ENCODE data around the gene NSMF. TPM values are rescaled to one million over a fixed set of nuclear protein-coding genes. Genes with fewer than 3 reads are reported as not detected.

Gene NSMF
- total RNA-seq, 1 experiment from 2014 or later: 19.1 TPM

GRCh38 chr9:137491735-137492432 is 32.8 kb upstream of the NSMF start:
- DNase-seq (ENCODE audit: low spot score): no peak

DNA sequence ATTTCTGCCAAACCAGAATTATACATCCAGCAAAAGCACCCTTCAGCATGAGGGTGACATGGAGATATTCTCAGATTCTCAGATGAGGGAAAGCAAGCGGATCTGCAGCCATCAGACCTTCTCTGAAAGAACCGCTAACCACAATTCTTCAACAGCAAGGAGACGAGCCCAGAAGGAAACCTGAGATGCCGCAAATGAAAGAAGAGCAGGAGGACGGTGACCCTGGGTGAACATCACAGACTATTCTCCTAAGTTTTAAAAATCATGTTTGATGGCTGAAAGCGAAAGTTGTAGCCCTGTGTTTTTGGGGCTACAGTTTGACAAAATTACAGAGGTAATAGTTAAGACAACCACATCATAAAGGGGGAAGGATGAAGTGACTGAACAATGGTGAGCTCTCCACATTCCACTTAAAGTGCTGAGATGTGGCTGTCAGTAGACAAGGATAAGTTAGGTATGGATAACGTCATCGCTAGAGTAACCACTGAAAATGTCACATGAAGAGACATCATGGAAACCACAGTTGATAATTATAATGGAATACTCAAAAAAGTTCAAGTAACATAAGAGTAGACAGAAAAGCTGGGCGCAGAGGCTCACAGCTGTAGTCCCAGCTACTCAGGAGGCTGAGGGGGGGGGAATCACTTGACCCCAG is 31.5 kb upstream of the NSMF start:
- DNase-seq (ENCODE audit: low spot score): no peak

DNA sequence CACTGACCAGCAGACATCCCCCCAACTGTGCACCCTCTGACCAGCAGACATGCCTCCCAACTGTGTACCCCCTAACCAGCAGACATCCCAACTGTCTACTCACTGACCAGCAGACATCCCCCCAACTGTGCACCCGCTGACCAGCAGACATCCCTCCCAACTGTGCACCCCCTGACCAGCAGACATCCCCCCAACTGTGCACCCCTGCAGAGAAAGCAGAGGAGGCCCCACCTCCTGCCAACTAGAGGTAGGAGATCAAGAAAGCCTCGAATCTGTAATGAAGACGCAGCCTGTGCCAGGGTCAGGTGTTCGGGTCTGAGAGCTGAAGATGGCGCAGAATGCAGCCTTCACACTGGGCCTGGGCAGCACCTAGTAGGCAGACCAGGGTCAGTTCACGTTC is 29.8 kb upstream of the NSMF start:
- DNase-seq (ENCODE audit: low spot score): no peak

- no peak for DNase-seq (ENCODE audit: low spot score)
Observed at GRCh38 chr9:137488327-137488653, 29.2 kb upstream of the NSMF start.

GRCh38 chr9:137487454-137488326 is 28.6 kb upstream of the NSMF start:
- DNase-seq (ENCODE audit: low spot score): no peak

GRCh38 chr9:137486545-137487453 is 27.7 kb upstream of the NSMF start:
- no peak for DNase-seq (ENCODE audit: low spot score)

GRCh38 chr9:137486141-137486490 is 27.0 kb upstream of the NSMF start:
- DNase-seq (ENCODE audit: low spot score): no peak

DNA sequence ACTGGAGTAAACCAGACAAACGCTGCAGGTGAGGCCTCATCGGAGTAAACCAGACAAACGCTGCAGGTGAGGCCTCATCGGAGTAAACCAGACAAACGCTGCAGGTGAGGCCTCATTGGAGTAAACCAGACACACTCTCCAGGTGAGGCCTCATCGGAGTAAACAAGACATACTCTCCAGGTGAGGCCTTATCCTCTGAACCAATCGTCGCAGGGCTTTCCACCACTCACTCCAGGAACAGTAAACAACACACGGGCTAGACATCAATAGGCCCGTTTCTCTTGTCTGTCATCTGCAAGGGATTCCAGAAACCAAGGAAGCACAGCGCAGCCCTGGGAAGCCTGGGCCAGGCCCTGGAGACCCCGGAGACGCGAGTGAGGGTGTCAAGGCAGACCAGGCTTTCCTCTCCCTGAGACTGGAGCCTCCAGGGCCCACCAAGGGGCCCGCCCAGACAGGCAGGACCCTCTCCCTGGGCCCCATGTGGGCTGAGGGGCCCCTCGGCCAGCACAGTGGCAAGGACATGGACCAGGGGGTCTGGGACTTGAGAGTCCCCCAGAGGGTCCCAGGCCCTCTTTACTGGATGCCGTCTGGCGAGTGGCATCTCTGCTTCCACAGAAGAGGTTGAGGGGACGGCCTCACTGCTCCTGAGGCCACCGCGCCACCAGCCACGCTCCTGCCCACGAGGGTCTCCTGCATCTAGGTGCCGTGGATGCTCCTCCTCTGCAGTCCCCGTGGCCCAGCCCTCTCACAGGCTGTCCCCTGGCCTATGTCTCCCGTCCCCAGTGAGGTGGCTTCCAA is 26.4 kb upstream of the NSMF start:
- no peak for DNase-seq (ENCODE audit: low spot score)

- DNase-seq (ENCODE audit: low spot score): no peak
Observed at GRCh38 chr9:137484551-137485315, 25.6 kb upstream of the NSMF start.

DNA sequence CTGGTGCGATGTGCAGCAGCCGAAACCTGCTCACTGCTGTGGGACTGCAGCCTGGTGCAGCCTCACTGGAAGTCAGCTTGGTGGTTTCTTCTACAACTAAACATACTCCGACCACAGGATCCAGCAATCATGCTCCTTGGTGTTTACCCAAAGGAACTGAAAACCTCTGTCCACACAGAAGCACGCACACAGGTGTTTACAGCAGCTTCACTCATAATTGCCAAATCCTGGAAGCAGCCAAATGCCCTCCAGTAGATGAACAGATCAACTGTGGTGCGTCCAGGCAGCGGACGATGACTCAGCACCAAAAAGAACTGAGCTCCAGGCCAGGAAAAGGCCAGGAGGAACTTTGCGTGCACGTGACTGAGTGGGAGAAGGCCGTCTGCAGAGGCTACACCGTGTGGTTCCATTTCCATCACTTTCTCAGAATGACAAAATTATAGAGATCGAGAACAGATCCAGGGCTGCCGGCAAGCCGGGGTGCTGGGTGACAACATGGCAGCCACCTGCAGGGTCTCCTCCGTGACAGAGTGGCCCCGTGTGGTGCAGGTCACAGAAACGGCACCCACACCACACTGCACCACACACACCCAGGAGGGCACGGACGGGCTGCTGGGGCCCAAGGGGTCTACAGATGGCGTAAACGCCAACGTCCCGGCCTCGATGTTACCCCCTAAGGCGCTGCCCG is 23.1 kb upstream of the NSMF start:
- peak; percentile 99 for DNase-seq (ENCODE audit: low spot score)

- no peak for DNase-seq (ENCODE audit: low spot score)
Observed at GRCh38 chr9:137480686-137481683, 21.9 kb upstream of the NSMF start.

GRCh38 chr9:137479892-137480685 is 21.0 kb upstream of the NSMF start:
- DNase-seq (ENCODE audit: low spot score): no peak

DNA sequence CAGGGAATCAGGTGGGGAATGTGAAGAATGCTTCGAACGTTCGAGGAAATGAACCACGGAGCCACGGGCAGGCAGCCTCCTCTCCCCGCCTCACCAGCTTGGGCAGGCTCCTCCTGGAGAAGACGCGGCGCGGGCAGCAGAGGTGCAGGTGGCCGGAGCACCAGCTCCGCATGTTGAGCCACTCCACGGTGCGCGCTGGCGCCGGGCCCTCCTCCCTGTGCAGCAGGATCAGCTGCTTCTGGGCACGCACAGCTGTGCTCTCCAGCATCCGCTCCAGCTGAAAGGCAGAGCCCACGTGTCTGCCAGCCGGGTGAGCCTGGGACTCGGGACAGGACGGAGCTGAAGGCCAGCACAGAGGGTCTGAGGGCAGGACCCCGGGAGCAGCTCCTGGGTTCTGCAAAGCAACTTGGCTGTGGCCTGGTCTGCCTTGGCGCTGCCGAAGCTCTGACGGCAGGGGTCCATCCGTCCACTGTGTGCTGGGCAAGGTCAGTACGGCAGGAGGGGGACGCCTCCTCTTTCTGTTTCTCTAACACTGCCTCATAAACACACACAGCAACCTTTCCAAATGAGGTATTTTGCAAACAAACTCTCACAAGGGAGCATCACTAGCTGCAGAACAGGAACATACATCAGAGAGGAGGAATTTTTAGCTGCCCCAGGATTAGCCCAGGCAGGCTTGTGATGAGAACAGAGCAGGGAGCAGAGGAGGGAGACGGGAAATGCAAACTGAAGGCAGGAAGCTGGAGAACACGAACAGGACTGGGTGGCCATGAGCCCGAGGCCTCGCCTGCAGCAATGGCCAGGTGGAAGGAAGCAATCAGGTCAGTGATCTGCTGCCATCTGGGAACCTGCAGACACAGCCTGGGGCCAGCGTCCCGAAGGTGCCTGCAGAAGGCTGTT is 20.1 kb upstream of the NSMF start:
- no peak for DNase-seq (ENCODE audit: low spot score)

DNA sequence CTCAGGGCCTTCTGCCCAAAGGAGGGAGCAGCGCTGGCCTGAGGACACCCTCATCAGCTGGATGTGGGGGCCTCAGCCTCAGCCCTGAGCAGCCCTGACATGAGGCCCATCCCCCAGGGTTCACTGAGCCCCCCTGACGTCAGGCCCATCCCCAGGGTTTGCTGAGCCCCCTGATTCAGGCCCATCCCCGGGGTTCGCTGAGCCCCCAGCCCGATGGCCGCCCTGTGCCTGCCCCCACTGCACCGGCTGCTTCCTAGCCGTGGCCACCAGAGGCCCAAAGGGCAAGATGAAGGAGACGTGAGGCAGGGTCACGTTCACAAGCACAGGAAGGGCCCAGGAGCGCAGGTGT is 19.5 kb upstream of the NSMF start:
- no peak for DNase-seq (ENCODE audit: low spot score)

DNA sequence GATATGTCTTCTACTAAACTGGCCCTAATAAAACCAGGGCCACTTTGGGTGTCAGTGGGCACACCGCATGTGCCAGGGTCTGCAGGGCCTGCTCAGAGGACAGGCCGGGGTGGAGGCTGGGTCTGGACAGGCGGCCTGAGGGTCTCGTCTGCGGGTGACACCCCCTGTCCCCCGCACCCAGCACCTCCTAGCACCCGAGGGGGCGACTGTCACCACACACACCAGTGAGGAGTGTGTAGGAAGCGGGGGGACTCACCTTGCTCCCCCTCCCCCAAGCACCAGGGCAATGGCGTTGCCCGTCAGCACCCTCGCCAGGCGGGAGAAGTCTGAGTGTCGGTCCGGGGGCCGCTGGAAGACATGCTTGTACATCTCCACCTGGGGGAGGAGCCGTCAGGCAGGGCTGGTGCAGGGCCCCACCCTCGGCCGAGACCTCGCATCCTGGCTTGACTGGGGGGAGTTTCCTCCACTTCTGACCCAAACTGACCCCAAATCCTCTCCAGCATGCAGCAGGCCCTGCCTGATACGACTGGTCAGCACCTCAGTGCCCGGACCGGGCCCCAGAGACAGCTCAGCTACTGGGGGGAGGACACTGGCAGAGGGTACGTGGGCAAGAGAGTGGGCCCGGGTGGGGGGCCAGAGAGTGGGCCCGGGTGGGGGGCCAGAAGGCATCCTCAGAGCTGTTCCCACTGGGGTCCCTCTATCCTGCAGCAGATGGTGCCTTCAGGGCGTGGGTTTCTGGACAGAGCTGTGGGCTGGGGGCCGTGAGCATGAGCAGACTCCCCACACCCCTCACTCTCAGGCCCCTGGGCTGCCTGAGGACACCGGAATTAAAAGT is 18.9 kb upstream of the NSMF start:
- DNase-seq (ENCODE audit: low spot score): no peak

DNA sequence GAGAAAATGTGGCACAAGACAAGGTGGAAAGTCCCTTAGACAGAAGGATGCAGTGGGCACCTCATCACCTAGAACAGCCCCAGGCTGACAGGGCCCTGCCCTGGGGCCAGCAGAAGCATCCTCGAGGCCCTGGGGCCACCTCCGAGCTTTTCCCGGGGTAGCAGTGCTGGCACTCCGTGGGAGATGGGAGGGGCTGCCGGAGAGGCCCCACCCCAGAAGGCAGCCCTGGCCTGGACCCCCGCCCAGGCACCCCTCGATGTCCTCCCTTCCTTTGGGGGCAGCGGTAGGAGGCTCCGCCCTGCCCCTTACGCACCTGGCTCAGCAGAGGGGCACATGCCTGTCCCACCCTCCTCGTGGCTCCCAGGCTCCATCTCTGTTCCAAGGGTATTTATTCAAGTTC is 17.7 kb upstream of the NSMF start:
- no peak for DNase-seq (ENCODE audit: low spot score)
